Mucosa of descending colon (tissue), 3 donors: ENCODE data around the gene DMXL2. TPM values are rescaled to one million over a fixed set of nuclear protein-coding genes. Genes with fewer than 3 reads are reported as not detected.
"Not testable (repeated sequence)": the region's sequence is repeated elsewhere in the genome, so short reads cannot be mapped to it uniquely, and the experiment has no call there.

Source experiments
- ATAC-seq: fragments of 200-7000 bp; cut with Tn5 transposase; one replicate; pipeline ENCODE4 v1.9.1; 2020; ENCODE audit warnings: mild to moderate bottlenecking, moderate library complexity
- DNase-seq, 3 donors: peaks; one replicate each; pipeline ENCODE4 v3.0.0-alpha.2; 2020
- H3K36me3 ChIP-seq: fragments of 200-600 bp; one replicate; pipeline ENCODE4 v1.8.0; 2021; ENCODE audit warnings: low read depth, mild to moderate bottlenecking
- H3K4me1 ChIP-seq: fragments of 200-600 bp; one replicate; pipeline ENCODE4 v1.8.0; 2021; ENCODE audit warnings: low read depth, mild to moderate bottlenecking
- H3K4me3 ChIP-seq: fragments of 200-600 bp; one replicate; pipeline ENCODE4 v1.8.0; 2021; ENCODE audit warnings: mild to moderate bottlenecking
- H3K9me3 ChIP-seq: fragments of 200-600 bp; one replicate; pipeline ENCODE4 v1.8.0; 2021; ENCODE audit warnings: mild to moderate bottlenecking
- CTCF ChIP-seq: fragments of 200-600 bp; IDR thresholded peaks from one replicate; pipeline ENCODE4 v1.8.0; 2022; ENCODE audit warnings: antibody characterized with exemption, mild to moderate bottlenecking
- intact Hi-C, 2 donors: fragments of 100-400 bp; cut with DNase I in 1 of 2; cut with micrococcal nuclease in 1 of 2; formaldehyde crosslinking; loops; one replicate each; pipeline versions ENCODE4 v1.11.0 to v1.11.1; 2022; cut with DNase I, micrococcal nuclease
- total RNA-seq, 3 donors: library from RNA; stranded (reverse); fragmentation: NEBNext Ultra II Directional in 2 of 3; extraction: Animal tissue kit (Norgen Biotek cat#: 25700) in 2 of 3; gene quantifications; one replicate each; pipeline versions ENCODE4 v1.2.1 to v1.2.4, GENCODE V29; 2021 to 2023
- donor health status: DM: no; HTN: no; CAD: no; lungs with moderate emphysema.
- donor health status: DM: no; HTN: no; CAD: no.
- donor health status: DM: no; HTN: yes; CAD: no.

Gene DMXL2
- total RNA-seq, 3 donors from 2014 or later = 36.5 to 45.5 (median 43.0) TPM

- intact Hi-C loops = no loop called here
- no peak for TF ChIP-seq CTCF
Observed at GRCh38 chr15:51576911-51577500, 45.6 kb downstream of the DMXL2 start.

GRCh38 chr15:51576286-51576850 is 46.2 kb downstream of the DMXL2 start:
- no peaks in the 10 kb centered on the region for H3K9me3 ChIP-seq
- intact Hi-C loops = no loop called here
- TF ChIP-seq CTCF = no peak
- H3K36me3 ChIP-seq = no peaks in the 10 kb centered on the region
- no peak for ATAC-seq
- no peak for DNase-seq
- peaks cover 4% of the 10 kb centered on the region for H3K4me1 ChIP-seq
- H3K4me3 ChIP-seq = no peak overlapping the region

More at GRCh38 chr15:51576911-51577500, 45.6 kb downstream of the DMXL2 start:
- Histone ChIP-seq H3K9me3 (no peaks in the 10 kb centered on the region), H3K36me3 (no peaks in the 10 kb centered on the region), H3K4me3 (no peak overlapping the region), H3K4me1 (peaks cover 4% of the 10 kb centered on the region)
- ATAC-seq (peak; percentile 66), DNase-seq (peak in 1 of 3 donors; percentile 10)

- Histone ChIP-seq H3K4me3 (no peak overlapping the region), H3K9me3 (no peaks in the 10 kb centered on the region), H3K4me1 (peaks cover 4% of the 10 kb centered on the region), H3K36me3 (no peaks in the 10 kb centered on the region)
- TF ChIP-seq CTCF = no peak
- DNase-seq (no peak), ATAC-seq (no peak)
- intact Hi-C loops = no loop called here
Observed at GRCh38 chr15:51575775-51576174, 46.8 kb downstream of the DMXL2 start.

GRCh38 chr15:51573352-51573751 is 49.2 kb downstream of the DMXL2 start:
- DNase-seq, intact Hi-C loops, H3K4me3 ChIP-seq, H3K36me3 ChIP-seq, H3K9me3 ChIP-seq, ATAC-seq, H3K4me1 ChIP-seq: not testable (repeated sequence)

- H3K4me3 ChIP-seq, H3K9me3 ChIP-seq, DNase-seq, intact Hi-C loops, H3K4me1 ChIP-seq, H3K36me3 ChIP-seq, ATAC-seq: not testable (repeated sequence)
Observed at GRCh38 chr15:51568939-51569784, 53.4 kb downstream of the DMXL2 start.

GRCh38 chr15:51561271-51561670 is 61.3 kb downstream of the DMXL2 start:
- no peak for TF ChIP-seq CTCF
- intact Hi-C loops = no loop called here
- H3K4me3 ChIP-seq = no peak overlapping the region
- no peaks in the 10 kb centered on the region for H3K36me3 ChIP-seq
- H3K4me1 ChIP-seq = no peaks in the 10 kb centered on the region
- DNase-seq (no peak), ATAC-seq (no peak)
- H3K9me3 ChIP-seq = no peaks in the 10 kb centered on the region
